ENCODE data around the gene UTP25. TPM values are rescaled to one million over a fixed set of nuclear protein-coding genes. Genes with fewer than 3 reads are reported as not detected.

Gene UTP25
- polyA plus RNA-seq, 1 donor (not counting 4 experiments of a cell fraction or from before 2014, with no cell fraction given), result 13.3 TPM

DNA sequence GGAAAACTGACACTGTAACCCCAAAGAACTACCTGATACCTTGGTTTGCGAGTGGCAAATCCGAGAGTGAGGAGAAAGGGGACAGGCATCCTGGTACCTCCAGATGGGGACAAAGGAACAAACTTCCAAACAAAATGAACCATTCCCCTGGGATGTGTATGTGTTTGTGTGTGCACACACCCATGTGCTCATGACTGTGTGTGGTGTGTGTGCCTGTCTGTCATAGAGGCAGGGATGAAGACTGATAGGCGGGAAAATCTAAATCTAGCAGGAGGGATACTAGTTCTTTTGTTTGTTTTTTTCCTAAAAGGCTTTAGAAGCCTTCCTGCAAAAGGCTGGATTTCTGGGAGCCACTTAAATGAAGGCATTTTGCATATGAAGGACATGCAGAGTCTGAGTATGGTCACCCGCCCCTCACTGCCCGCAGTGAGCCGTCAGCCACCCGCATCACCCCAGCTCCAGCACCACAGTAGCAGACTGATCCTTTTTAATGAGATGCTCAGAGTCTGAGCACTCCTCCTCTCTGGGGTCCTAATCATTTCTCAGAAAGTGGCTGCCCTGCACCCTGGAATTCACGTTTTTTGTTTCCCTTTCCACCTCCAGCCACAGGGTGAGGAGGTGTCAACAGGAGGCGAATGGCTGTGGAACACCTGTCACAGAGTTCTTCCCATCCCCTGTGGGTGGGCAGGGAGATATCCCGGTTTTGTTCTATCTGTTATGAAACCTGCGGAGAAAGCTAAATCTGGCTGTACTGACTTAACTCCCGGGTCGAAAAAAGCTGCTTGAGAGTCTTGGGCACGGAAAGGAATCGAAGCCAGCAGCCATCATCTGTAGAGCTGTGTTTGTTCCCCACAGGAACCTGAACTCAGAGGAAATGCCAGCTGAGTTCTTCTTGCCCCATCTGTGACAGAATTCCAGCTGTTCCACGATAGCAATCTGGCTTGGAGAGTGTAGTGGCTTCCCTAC is 34.9 kb downstream of the UTP25 start:
- Histone ChIP-seq H3K79me2 (ENCODE audit: control insufficient read depth, insufficient read depth, low read length) (no peaks in the 10 kb centered on the region), H3K27me3 (ENCODE audit: control insufficient read depth, extremely low read depth, insufficient read depth, low read length) (no peaks in the 10 kb centered on the region), H3K36me3 (ENCODE audit: control insufficient read depth in 2 of 2, extremely low read depth in 1 of 2, insufficient read depth in 2 of 2, low read length in 2 of 2) (peaks cover 0 to 5% of the 10 kb centered on the region in 2 experiments), H3K9me3 (ENCODE audit: control insufficient read depth, low read depth, low read length) (no peaks in the 10 kb centered on the region), H3K9ac (ENCODE audit: control insufficient read depth, extremely low read depth, insufficient read depth, low read length) (no peak overlapping the region), H3K9me1 (ENCODE audit: control insufficient read depth, extremely low read depth, insufficient read depth, low read length) (no peaks in the 10 kb centered on the region), H3K4me1 (ENCODE audit: control insufficient read depth, extremely low read depth, insufficient read depth, low read length) (peaks cover 13% of the 10 kb centered on the region), H3K4me2 (ENCODE audit: control insufficient read depth, extremely low read depth, insufficient read depth, low read depth, low read length) (no peak overlapping the region), H2AFZ (ENCODE audit: control insufficient read depth, low read length) (peak overlapping the region; percentile 21), H3K27ac (ENCODE audit: control insufficient read depth, insufficient read depth, low read length) (no peak overlapping the region), H4K20me1 (ENCODE audit: control insufficient read depth, extremely low read depth, insufficient read depth, low read length) (no peaks in the 10 kb centered on the region), H3K4me3 (ENCODE audit: control insufficient read depth in 2 of 3, extremely low read depth in 1 of 3, insufficient read depth in 2 of 3, low read depth in 1 of 3, low read length in 3 of 3) (no peak overlapping the region)
- dilution Hi-C loops (cut with MboI; ENCODE audit: extremely low pct_ligation_motif_present, low sequenced_read_pairs), result no loop called here
- no peak for FAIRE-seq
- no peak for TF ChIP-seq EZH2 (IDR thresholded peaks at IDR 0.05; ENCODE audit: low read length)
- TF ChIP-seq, protein P1, sequence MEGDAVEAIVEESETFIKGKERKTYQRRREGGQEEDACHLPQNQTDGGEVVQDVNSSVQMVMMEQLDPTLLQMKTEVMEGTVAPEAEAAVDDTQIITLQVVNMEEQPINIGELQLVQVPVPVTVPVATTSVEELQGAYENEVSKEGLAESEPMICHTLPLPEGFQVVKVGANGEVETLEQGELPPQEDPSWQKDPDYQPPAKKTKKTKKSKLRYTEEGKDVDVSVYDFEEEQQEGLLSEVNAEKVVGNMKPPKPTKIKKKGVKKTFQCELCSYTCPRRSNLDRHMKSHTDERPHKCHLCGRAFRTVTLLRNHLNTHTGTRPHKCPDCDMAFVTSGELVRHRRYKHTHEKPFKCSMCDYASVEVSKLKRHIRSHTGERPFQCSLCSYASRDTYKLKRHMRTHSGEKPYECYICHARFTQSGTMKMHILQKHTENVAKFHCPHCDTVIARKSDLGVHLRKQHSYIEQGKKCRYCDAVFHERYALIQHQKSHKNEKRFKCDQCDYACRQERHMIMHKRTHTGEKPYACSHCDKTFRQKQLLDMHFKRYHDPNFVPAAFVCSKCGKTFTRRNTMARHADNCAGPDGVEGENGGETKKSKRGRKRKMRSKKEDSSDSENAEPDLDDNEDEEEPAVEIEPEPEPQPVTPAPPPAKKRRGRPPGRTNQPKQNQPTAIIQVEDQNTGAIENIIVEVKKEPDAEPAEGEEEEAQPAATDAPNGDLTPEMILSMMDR (optimal IDR thresholded peaks at IDR 0.05 in 1 of 3, IDR thresholded peaks at IDR 0.05 in 1 of 3, conservative IDR thresholded peaks at IDR 0.05 in 1 of 3; ENCODE audit: extremely low read depth in 1 of 3, insufficient read depth in 2 of 3, low read length in 3 of 3), result peak in 1 of 3 experiments; percentile 12
- no peak for DNase-seq (ENCODE audit: low read depth, low spot score)

DNA sequence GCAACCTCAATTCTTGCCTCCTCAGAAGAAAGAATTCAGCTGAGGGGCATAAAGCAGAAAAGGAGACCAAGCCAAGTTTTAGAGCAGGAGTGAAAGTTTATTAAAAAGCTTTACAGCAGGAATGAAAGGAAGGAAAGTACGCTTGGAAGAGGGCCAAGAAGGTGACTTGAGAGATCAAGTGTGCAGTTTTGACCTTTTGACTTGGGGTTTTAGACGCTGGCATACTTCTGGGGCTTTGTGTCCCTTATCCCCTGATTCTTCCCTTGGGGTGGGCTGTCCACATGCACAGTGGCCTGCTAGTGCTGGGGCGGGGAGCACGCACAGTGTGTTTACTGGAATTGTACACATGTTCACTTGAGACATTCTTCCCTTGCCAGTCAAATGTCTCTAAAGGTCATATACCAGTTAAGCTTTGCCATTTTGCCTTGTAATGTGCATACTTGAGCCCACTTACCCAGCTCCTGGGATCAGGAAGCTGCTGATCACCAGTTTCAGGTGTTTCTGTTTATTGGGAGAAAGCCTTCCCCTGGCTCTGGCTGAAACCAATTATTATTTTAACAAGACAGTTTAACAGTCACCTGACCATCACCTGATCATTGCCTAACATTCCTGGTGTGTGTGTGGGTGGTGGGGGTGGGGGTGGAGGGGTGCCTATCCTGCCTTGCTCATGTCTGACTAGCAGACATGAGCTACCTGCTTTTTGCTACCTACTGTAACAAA is 36.2 kb downstream of the UTP25 start:
- peaks cover 13% of the 10 kb centered on the region for H3K4me1 ChIP-seq (ENCODE audit: control insufficient read depth, extremely low read depth, insufficient read depth, low read length)
- DNase-seq (ENCODE audit: low read depth, low spot score), result no peak
- no peaks in the 10 kb centered on the region for H3K27me3 ChIP-seq (ENCODE audit: control insufficient read depth, extremely low read depth, insufficient read depth, low read length)
- no peak overlapping the region for H3K4me3 ChIP-seq (ENCODE audit: control insufficient read depth in 2 of 3, extremely low read depth in 1 of 3, insufficient read depth in 2 of 3, low read depth in 1 of 3, low read length in 3 of 3)
- no peak for TF ChIP-seq EZH2 (IDR thresholded peaks at IDR 0.05; ENCODE audit: low read length)
- no peaks in the 10 kb centered on the region for H4K20me1 ChIP-seq (ENCODE audit: control insufficient read depth, extremely low read depth, insufficient read depth, low read length)
- peak overlapping the region; percentile 54 for H2AFZ ChIP-seq (ENCODE audit: control insufficient read depth, low read length)
- peak overlapping the region; percentile 87 for H3K27ac ChIP-seq (ENCODE audit: control insufficient read depth, insufficient read depth, low read length)
- H3K9me1 ChIP-seq (ENCODE audit: control insufficient read depth, extremely low read depth, insufficient read depth, low read length), result no peaks in the 10 kb centered on the region
- dilution Hi-C loops (cut with MboI; ENCODE audit: extremely low pct_ligation_motif_present, low sequenced_read_pairs), result no loop called here
- FAIRE-seq, result peak; percentile 66
- H3K4me2 ChIP-seq (ENCODE audit: control insufficient read depth, extremely low read depth, insufficient read depth, low read depth, low read length), result peak overlapping the region; percentile 47
- no peaks in the 10 kb centered on the region for H3K79me2 ChIP-seq (ENCODE audit: control insufficient read depth, insufficient read depth, low read length)
- H3K9ac ChIP-seq (ENCODE audit: control insufficient read depth, extremely low read depth, insufficient read depth, low read length), result peak overlapping the region; percentile 49
- no peaks in the 10 kb centered on the region for H3K9me3 ChIP-seq (ENCODE audit: control insufficient read depth, low read depth, low read length)
- peaks cover 0 to 3% of the 10 kb centered on the region in 2 experiments for H3K36me3 ChIP-seq (ENCODE audit: control insufficient read depth in 2 of 2, extremely low read depth in 1 of 2, insufficient read depth in 2 of 2, low read length in 2 of 2)
